ENCODE measurements around the gene AUTS2. TPM values are rescaled to one million over a fixed set of nuclear protein-coding genes. Genes with fewer than 3 reads are reported as not detected.
A peak's percentile ranks its signal among the peaks of the same experiment; 100 is the strongest.

AUTS2 gene
- total and polyA plus RNA-seq, 2 experiments from 2014 or later: 32.0 to 91.0 TPM

DNA sequence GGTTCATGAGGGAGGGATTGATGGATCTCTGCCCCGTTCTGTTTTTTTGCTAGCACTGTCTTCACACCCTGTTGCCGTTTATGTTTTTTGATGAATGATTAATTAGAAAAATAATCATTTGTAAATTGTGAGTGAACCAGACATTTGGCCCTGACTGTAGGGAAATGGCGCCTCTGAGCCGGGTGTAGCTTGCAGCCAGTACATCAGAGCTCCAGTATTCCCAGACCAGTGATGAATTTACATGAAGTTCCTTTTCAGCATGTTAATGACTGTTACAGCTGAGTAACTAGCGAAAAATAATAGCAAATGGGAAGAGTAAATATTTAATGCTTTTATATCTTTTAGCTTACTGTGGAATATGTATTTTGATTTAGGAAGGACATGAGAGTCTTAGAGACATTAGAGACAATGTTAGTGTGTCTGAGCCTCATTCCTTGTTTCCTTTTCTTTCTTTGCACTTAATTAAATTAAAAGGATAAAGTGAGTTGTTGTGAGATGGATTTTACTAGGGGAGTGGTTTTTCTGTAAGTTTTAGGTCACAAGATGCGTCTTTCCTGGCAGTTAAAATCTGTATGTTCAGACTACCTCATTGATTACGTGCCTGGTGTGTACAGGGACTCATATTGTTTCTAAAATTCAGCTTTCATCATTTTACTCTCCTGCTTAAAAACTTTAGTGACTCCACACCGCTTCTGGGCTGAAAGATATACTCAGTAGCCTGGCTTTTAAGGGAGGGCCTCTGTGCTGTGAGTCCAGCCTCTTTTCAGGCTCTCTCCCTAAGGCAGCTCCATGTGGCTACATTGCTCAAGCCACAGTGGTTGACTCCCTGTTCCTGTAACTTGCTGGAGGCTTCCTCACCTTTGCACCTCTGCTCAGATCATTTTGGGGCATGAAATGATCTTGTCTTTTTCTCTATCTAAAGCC is 86.4 kb downstream of the AUTS2 start:
- no peak overlapping the region for H3K27ac Mint-ChIP-seq
- H3K27me3 ChIP-seq (ENCODE audit: insufficient read depth): no peaks in the 10 kb centered on the region
- H3F3A ChIP-seq (replicated peaks; ENCODE audit: low read depth): no peaks in the 10 kb centered on the region
- no peaks in the 10 kb centered on the region for H3K9me3 Mint-ChIP-seq
- TF ChIP-seq ZNF331 (CRISPR knock-in tag; IDR thresholded peaks at IDR 0.05; ENCODE audit: low read depth) (no peak), POLR2AphosphoS5 (IDR thresholded peaks at IDR 0.05; ENCODE audit: low read depth) (no peak), ZNF114 (CRISPR knock-in tag; IDR thresholded peaks at IDR 0.05) (no peak), ETS1 (IDR thresholded peaks at IDR 0.05) (no peak), STAT1 (IDR thresholded peaks at IDR 0.05; ENCODE audit: unreplicated experiment) (no peak), ZNF462 (CRISPR knock-in tag; IDR thresholded peaks at IDR 0.05) (no peak)
- TF ChIP-seq, protein P1, sequence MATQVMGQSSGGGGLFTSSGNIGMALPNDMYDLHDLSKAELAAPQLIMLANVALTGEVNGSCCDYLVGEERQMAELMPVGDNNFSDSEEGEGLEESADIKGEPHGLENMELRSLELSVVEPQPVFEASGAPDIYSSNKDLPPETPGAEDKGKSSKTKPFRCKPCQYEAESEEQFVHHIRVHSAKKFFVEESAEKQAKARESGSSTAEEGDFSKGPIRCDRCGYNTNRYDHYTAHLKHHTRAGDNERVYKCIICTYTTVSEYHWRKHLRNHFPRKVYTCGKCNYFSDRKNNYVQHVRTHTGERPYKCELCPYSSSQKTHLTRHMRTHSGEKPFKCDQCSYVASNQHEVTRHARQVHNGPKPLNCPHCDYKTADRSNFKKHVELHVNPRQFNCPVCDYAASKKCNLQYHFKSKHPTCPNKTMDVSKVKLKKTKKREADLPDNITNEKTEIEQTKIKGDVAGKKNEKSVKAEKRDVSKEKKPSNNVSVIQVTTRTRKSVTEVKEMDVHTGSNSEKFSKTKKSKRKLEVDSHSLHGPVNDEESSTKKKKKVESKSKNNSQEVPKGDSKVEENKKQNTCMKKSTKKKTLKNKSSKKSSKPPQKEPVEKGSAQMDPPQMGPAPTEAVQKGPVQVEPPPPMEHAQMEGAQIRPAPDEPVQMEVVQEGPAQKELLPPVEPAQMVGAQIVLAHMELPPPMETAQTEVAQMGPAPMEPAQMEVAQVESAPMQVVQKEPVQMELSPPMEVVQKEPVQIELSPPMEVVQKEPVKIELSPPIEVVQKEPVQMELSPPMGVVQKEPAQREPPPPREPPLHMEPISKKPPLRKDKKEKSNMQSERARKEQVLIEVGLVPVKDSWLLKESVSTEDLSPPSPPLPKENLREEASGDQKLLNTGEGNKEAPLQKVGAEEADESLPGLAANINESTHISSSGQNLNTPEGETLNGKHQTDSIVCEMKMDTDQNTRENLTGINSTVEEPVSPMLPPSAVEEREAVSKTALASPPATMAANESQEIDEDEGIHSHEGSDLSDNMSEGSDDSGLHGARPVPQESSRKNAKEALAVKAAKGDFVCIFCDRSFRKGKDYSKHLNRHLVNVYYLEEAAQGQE (IDR thresholded peaks at IDR 0.05; ENCODE audit: unreplicated experiment): no peak
- no peak overlapping the region for H3K4me2 ChIP-seq
- peaks cover 2% of the 10 kb centered on the region for H3K27me3 Mint-ChIP-seq (ENCODE audit: insufficient read depth, low read depth, poor library complexity)
- ATAC-seq (peak; percentile 65), DNase-seq (ENCODE audit: low spot score) (no peak)
- no peak overlapping the region for H2AFZ ChIP-seq
- peaks cover 5% of the 10 kb centered on the region; the same call in 1 of the 2 replicates for H3K4me1 ChIP-seq (ENCODE audit: insufficient read depth)
- no peaks in the 10 kb centered on the region for H3K36me3 Mint-ChIP-seq (ENCODE audit: low read depth)
- no peak overlapping the region for H3K27ac ChIP-seq (ENCODE audit: low read depth)
- no peak overlapping the region for H3K4me3 Mint-ChIP-seq
- H3K4me3 ChIP-seq: no peak overlapping the region
- H3K4me1 Mint-ChIP-seq: peaks cover 26% of the 10 kb centered on the region
- no peaks in the 10 kb centered on the region for H3K79me2 ChIP-seq (replicated peaks; ENCODE audit: insufficient read depth)
- no peaks in the 10 kb centered on the region for H4K20me1 ChIP-seq (replicated peaks; ENCODE audit: insufficient read depth)
- H3K9me2 ChIP-seq (ENCODE audit: insufficient read depth): peaks cover 5% of the 10 kb centered on the region
- no peaks in the 10 kb centered on the region for H3K36me3 ChIP-seq (ENCODE audit: insufficient read depth)

Measured in GM23338 (cell line).